H54 (cell line): ENCODE measurements around the gene TNRC6A.
"Not testable (repeated sequence)": the region's sequence is repeated elsewhere in the genome, so short reads cannot be mapped to it uniquely, and the experiment has no call there.

Experiments used
- DNase-seq: peaks from one replicate; pipeline ENCODE4 v3.0.0; 2011; ENCODE audit warnings: low spot score, mixed read lengths; ENCODE audit not compliant: insufficient read length
- FAIRE-seq: peaks from 3 replicates; lab custom pipeline; 2011; peaks lifted over from hg19 to GRCh38; lab: Jason Lieb, UNC
- POLR2A ChIP-seq: IDR thresholded peaks from 2 replicates; pipeline ENCODE4 v1.6.1; 2011; ENCODE audit warnings: low read depth, mild to moderate bottlenecking, low read length

TNRC6A gene

DNA sequence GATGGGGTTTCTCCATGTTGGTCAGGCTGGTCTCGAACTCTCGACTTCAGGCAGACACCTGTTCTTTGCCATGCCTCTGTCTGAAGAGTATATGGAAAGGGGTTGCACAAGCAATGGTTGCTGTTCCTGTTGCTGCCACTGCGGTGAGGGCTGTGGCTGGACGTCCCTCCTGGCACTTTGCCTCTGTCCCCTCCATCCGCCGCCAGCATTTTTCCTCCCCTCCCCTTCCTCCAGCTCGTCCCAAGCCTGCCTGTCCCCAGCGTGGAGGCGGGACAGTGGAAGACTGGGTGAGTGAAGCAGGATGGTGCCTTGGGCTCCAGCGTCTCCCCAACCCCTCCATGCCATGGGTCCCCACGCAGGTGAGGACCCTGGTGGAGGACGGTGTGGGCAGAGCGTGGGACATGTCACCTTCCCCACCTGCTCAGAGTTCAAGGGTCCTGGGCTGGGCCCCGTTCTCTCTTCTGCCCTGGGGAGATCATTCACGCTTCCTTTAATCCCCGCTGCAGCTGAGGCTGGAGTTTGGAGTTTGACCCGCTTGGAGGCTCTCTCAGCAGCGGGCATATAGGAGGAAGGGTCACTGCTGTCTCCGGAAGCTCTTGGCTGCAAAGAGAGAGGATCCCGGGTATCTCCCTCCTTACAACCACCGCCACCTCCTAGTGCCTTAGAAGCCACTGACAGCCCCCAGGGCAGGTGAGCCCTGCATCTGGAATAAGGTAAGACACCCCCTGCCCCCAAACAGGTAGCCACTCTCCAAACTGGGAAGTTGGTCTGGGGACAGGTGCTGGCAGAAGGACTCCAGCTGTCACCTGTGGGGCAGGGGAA is 116.5 kb downstream of the TNRC6A start, which contains the start of gene SLC5A11:
SLC5A11 (plus strand) TSS at position 238 of the 822 bp plus-strand sequence. CDS start 12,681 bp downstream, outside the sequence.
- DNase-seq (no peak), FAIRE-seq (no peak)
- TF ChIP-seq POLR2A: no peak

DNA sequence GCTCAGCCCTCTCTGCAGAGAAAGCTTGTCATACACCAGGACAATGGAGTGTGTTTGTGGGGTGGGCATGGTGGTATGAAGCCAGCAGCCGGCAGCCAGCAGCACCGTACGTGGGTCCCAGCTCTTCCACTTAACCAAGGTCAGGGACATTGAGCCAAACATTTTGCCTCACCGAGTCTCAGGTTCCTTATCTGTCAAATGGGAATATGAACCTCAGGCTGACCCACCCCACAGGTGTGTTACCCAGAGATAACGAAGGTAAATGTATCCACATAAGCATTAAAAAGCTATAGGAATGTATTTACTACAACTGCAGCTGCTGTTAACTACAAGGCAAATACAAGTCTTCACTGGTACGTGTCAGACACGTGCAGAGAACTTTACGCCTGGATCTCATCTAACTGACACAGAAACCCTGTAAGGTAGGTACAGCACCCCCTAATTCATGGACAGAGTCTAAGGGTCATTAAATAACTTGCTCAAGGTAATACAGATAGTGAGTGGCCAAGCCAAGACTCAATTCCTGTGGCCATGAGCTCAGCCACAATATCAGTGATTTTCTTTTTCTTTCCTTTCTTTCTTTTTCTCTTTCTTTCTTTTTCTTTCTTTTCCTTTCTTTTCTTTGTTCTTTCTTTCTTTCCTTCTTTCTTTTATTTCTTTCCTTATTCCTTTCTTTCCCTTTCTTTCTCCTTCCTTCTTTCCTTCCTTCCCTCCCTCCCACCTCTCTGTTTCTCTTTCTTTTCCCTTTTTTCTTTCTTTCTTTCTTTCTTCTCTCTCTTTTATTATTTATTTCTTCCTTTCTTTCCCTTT is 117.3 kb downstream of the TNRC6A start:
- DNase-seq (no peak), FAIRE-seq (no peak)
- TF ChIP-seq POLR2A: no peak

DNA sequence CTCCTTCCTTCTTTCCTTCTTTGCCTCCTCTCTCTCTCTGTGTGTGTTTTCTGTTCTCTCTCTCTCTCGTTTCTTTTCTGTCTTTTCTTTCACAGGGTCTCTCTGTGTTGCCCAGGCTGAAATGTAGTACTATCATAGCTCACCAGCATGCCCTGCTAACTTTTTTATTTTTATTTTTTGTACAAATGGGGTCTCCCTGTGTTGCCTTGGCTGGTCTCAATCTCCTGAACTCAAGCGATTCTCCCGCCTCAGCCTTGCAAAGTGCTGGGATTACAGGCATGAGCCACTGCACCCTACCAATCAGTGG is 117.9 kb downstream of the TNRC6A start:
- DNase-seq (no peak), FAIRE-seq (no peak)
- TF ChIP-seq POLR2A: no peak

DNA sequence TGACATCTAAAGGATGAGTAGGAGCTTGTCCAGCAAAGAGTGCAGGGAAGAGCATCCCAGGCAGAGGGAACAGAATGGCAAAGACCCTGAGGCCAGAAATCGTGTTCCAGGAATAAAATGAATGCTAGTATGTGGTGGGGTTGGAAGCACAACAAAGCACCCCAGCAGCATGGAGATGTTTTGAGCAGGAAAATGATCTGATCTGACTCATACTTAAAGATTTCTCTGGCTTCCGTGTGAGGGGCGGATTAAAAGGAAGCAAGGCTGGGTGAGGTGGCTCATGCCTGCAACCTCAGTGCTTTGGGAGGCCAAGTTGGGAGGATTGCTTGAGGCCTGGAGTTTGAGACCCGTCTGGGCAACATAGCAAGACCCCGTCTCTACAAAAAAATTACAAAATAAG is 118.6 kb downstream of the TNRC6A start:
- peak; percentile 58 for FAIRE-seq
- no peak for DNase-seq

DNA sequence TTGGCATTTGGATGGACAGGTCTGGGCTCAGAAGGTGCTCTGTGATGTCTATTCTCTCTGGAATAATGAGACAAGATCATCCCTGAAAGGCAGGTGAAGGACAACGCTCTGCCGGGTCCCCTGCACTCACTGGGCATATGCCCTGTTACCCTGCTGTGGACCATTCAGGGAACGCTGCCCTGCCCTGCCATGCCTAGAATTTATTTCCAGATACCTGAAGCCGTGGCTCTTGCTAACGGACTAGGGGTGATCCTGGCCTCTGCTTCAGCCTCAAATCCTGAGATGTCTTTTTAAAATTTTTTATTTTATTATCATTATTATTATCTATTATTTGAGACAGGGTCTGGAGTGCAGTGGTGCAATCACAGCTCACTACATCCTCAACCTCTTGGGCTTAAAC is 120.2 kb downstream of the TNRC6A start:
- TF ChIP-seq POLR2A: no peak
- no peak for DNase-seq
- no peak for FAIRE-seq

More for the DNA sequence above, 118.6 kb downstream of the TNRC6A start:
- no peak for TF ChIP-seq POLR2A

DNA sequence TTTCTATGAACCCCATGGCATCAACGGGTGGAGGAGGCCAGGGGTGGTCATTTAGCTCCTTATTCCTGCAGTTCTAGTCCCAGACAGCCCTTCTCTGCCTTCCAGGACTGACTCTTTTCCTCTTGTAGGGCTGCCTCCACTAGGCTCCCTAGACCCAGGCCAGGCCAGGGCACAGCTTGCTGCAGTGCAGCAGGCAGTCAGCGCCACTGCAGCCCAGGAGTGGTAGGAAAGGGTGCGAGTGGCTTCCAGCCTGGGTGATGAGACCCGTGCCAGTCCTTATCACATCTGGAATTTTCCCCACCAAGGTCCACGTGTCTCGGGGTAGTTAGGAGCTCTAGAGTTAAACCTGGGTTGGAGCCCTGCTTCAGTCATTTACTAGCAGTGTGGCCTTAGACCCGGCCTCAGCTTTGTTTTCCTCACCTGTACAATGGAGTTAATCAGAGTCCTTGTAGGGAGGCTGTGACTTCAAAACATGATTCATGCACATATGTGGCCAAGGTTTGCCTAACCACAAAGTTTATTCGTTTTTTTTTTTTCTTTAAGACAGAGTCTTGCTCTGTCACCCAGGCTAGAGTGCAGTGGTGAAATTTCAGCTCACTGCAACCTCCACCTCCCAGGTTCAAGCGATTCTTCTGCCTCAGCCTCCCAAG is 121.0 kb downstream of the TNRC6A start:
- TF ChIP-seq POLR2A: no peak
- no peak for FAIRE-seq
- DNase-seq: no peak

DNA sequence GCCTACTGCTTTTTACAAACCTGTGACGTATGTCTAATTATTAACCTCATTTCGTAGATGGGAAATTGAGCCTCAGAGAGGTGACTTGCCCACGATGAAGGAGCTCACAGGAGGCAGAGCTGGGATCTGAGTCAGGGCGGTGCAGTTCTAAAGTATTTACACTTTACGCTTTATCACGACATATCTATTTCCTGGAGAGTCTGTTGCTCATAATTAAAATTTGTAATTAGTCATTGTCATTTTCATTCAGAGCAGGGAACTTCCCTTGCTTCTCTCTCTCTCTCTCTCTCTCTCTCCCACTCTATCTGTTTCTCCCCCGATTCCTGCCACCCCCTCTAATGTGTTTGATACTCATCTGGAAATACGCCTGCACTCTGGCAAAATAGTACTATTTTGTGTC is 122.2 kb downstream of the TNRC6A start:
- FAIRE-seq: no peak
- TF ChIP-seq POLR2A: no peak
- DNase-seq: no peak

DNA sequence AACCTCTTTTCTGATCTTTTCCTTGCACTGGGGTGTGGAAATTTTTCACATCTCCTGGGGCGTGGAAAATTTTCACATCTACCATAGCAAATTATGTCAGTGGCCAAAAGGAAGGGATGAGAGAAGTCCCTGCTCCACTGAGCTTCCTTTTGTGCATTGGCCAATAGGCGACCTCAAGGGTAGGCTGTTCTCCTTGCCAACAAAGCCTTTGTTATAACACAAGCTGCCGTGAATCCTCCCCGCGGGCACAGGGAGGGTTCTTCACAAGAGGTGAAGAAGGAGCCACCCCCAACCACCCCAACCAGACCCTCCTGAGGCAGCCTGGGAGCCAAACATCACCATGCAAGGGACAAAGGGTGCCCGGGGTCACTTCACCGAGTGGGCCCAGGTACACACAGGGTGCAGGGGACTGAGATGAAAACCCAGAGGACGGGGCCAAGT is 122.8 kb downstream of the TNRC6A start:
- FAIRE-seq (no peak), DNase-seq (no peak)
- TF ChIP-seq POLR2A: no peak

DNA sequence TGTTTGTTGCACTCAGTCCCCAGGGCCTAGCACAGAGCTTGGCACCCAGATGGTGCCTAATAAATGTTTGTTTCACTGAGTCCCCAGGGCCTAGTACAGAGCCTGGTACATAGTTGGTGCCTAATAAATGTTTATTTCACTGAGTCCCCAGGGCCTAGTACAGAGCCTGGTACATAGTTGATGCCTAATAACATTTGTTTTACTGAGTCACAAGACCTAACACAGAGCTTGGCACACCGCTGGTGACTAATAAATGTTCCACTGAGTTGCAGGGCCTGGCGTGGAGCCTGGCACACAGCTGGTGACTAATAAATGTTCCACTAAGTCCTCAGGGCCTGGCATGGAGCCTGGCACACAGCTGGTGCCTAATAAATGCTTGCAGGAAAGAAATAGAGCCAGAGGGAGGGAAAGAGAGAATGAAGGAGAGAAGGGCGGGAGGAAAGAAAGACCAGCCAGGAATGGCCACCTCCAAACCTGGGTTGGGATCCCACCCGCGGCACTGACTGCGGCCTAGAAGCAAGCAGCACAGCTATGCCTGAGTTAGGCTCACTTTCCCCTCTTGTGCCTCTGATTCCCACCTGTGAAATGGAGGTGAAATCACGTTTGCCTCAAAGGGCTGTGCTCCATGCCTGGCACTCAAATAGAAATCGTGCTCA is 123.8 kb downstream of the TNRC6A start:
- FAIRE-seq: no peak
- no peak for DNase-seq
- TF ChIP-seq POLR2A: no peak

DNA sequence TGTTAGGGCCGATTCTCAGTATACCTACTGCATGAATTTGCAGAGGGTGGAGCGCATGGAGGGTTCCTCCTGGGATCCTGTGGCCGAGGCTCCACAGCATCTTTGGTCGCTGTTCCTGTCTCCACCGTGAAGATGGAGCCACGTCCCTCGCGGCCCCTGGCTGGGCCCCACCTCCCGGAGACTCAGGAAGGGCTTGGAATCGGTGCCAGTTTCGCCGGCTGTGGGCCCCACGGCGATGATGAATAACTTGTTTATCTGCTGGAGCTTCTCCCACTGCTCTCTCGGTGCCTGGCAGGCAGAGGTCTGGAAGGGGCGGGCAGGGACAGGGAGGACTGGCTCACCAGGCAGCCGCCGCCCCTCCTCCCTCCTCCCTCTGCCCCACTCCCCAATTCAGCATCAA is 124.4 kb downstream of the TNRC6A start:
- no peak for DNase-seq
- TF ChIP-seq POLR2A: no peak
- FAIRE-seq: no peak

DNA sequence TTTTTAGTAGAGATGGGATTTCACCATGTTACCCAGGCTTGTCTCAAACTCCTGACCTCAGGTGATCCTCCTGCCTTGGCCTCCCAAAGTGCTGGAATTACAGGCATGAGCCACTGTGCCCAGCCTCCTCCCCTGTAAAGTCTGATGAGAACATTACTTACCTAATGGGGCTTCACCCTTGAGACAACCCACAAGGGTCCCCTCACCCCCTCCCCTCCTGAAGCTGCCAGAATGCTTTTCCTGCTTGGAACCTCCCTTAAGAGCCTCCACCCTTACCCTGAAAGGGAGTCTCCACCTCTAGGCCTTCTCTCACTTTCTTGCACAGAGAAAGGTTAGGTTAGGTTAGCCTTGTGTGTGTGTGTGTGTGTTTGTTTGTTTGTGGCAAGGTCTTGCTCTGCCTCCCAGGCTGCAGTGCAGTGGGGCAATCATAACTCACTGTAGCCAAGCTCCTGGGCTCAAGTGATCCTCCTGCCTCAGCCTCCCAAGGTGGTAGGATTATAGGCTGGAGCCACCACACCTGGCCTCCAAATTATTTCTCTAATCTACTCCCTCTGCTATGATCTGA is 125.2 kb downstream of the TNRC6A start:
- no peak for FAIRE-seq
- TF ChIP-seq POLR2A: no peak

DNA sequence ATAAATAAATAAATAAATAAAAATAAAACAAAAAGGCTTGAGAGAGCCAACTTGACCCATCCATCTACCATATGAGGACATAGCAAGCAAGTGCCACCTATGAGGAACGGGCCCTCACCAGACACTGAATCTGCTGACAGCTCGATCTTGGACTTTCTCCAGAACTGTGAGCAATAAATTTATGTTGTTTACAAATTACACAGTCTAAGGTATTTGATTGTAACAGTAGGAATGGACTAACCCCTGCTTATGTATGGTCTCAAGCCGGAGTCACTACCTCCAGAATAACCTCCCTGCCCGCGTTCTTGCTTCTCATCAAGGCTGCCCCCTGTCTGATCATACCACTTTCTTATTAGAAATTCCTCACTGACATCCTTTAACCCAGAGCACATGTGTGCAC is 126.2 kb downstream of the TNRC6A start:
- DNase-seq (no peak), FAIRE-seq (no peak)
- TF ChIP-seq POLR2A: no peak

More for the DNA sequence above, 125.2 kb downstream of the TNRC6A start:
- DNase-seq: no peak

DNA sequence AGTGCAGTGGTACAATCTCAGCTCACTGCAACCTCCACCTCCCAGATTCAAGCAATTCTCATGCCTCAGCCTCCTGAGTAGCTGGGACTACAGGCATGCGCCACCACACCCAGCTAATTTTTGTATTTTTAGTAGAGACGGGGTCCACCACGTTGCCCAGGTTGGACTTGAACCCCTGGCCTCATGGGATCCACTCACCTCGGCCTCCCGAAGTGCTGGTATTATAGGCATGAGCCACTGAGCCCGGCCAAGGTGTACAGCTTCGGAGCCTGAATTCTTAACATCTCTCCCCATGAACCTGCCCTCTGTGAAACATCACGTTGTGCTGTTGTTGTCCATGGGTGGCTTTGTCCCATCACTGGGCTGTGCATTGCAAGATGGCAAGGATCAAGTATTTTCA is 127.4 kb downstream of the TNRC6A start:
- not testable (repeated sequence) for FAIRE-seq, DNase-seq
